Measurements from ENCODE around the gene RHOBTB1.

GRCh38 chr10:60944058-60944909 lies at the start of gene RHOBTB1:
- TF ChIP-seq CTCF (IDR thresholded peaks at IDR 0.05): peak in 1 of 6 experiments; percentile 13
- TF ChIP-seq EP300 (IDR thresholded peaks at IDR 0.05): peak in 2 of 4 donors; percentile 17 to 34

Measured in upper lobe of left lung (tissue), 4 donors.